ENCODE results near the gene RBBP8NL.

Gene RBBP8NL

GRCh38 chr20:62382306-62383198 is 44.8 kb downstream of the RBBP8NL start:
- peaks cover 35% of the 10 kb centered on the region for H3K79me2 ChIP-seq (ENCODE audit: low read length)
- 0 out of 2 replicates have a peak, but pooled peaks cover 3% of the 10 kb centered on the region for H3K4me1 ChIP-seq (ENCODE audit: low read length)
- DNase-seq, result peak; percentile 81
- no peaks in the 10 kb centered on the region for H3K27me3 ChIP-seq (replicated peaks; ENCODE audit: insufficient read depth, low read length)
- no peak overlapping the region for H3K9ac ChIP-seq (ENCODE audit: low read length)
- no peaks in the 10 kb centered on the region for H3K9me2 ChIP-seq (replicated peaks; ENCODE audit: insufficient read depth, low read length)
- H3K4me3 ChIP-seq (ENCODE audit: low read length), result no peak overlapping the region
- no peaks in the 10 kb centered on the region for H3K36me3 ChIP-seq (replicated peaks; ENCODE audit: insufficient read depth, low read length)
- peaks cover 9% of the 10 kb centered on the region; the same call in 1 of the 2 replicates for H3F3A ChIP-seq (ENCODE audit: insufficient read depth, low read length)
- TF ChIP-seq CTCF (IDR thresholded peaks at IDR 0.05; ENCODE audit: low read length) (peak; percentile 95), EZH2phosphoT487 (IDR thresholded peaks at IDR 0.05; ENCODE audit: low read length) (no peak)
- no peaks in the 10 kb centered on the region for H3K9me3 ChIP-seq (replicated peaks; ENCODE audit: insufficient read depth, low read length)
- no peak overlapping the region for H3K4me2 ChIP-seq (ENCODE audit: low read depth, low read length)
- H4K20me1 ChIP-seq (ENCODE audit: insufficient read depth, low read length), result no peaks in the 10 kb centered on the region
- H2AFZ ChIP-seq (ENCODE audit: low read length), result no peak overlapping the region
- H3K27ac ChIP-seq (ENCODE audit: low read length), result no peak overlapping the region

- no peaks in the 10 kb centered on the region for H3K27me3 ChIP-seq (replicated peaks; ENCODE audit: insufficient read depth, low read length)
- H3K9me3 ChIP-seq (replicated peaks; ENCODE audit: insufficient read depth, low read length), result no peaks in the 10 kb centered on the region
- H3F3A ChIP-seq (ENCODE audit: insufficient read depth, low read length), result peaks cover 6% of the 10 kb centered on the region; the same call in 1 of the 2 replicates
- no peak for DNase-seq
- H3K9me2 ChIP-seq (replicated peaks; ENCODE audit: insufficient read depth, low read length), result no peaks in the 10 kb centered on the region
- TF ChIP-seq EZH2 (optimal IDR thresholded peaks at IDR 0.05; ENCODE audit: low read depth, low read length) (no peak), EZH2phosphoT487 (IDR thresholded peaks at IDR 0.05; ENCODE audit: low read length) (no peak), CTCF (IDR thresholded peaks at IDR 0.05; ENCODE audit: low read length) (no peak)
- no peak overlapping the region for H3K9ac ChIP-seq (ENCODE audit: low read length)
- H3K27ac ChIP-seq (ENCODE audit: low read length), result no peak overlapping the region
- H3K4me2 ChIP-seq (ENCODE audit: low read depth, low read length), result no peak overlapping the region
- H3K36me3 ChIP-seq (replicated peaks; ENCODE audit: insufficient read depth, low read length), result no peaks in the 10 kb centered on the region
- H2AFZ ChIP-seq (ENCODE audit: low read length), result no peak overlapping the region
- no peak overlapping the region for H3K4me3 ChIP-seq (ENCODE audit: low read length)
- no peaks in the 10 kb centered on the region for H4K20me1 ChIP-seq (ENCODE audit: insufficient read depth, low read length)
- 0 out of 2 replicates have a peak, but pooled peaks cover 3% of the 10 kb centered on the region for H3K4me1 ChIP-seq (ENCODE audit: low read length)
- peaks cover 28% of the 10 kb centered on the region for H3K79me2 ChIP-seq (ENCODE audit: low read length)
These were observed 45.5 kb downstream of the RBBP8NL start for GRCh38 chr20:62381842-62382241.

GRCh38 chr20:62381202-62381797 is 46.0 kb downstream of the RBBP8NL start:
- no peak overlapping the region for H3K27ac ChIP-seq (ENCODE audit: low read length)
- no peaks in the 10 kb centered on the region for H3K9me2 ChIP-seq (replicated peaks; ENCODE audit: insufficient read depth, low read length)
- H3K36me3 ChIP-seq (replicated peaks; ENCODE audit: insufficient read depth, low read length), result no peaks in the 10 kb centered on the region
- no peak overlapping the region for H3K4me3 ChIP-seq (ENCODE audit: low read length)
- peaks cover 23% of the 10 kb centered on the region for H3K79me2 ChIP-seq (ENCODE audit: low read length)
- no peaks in the 10 kb centered on the region for H3K9me3 ChIP-seq (replicated peaks; ENCODE audit: insufficient read depth, low read length)
- H3K27me3 ChIP-seq (replicated peaks; ENCODE audit: insufficient read depth, low read length), result no peaks in the 10 kb centered on the region
- no peaks in the 10 kb centered on the region for H4K20me1 ChIP-seq (ENCODE audit: insufficient read depth, low read length)
- peaks cover 6% of the 10 kb centered on the region; the same call in 1 of the 2 replicates for H3F3A ChIP-seq (ENCODE audit: insufficient read depth, low read length)
- H3K4me1 ChIP-seq (ENCODE audit: low read length), result 0 out of 2 replicates have a peak, but pooled peaks cover 3% of the 10 kb centered on the region
- TF ChIP-seq EZH2phosphoT487 (IDR thresholded peaks at IDR 0.05; ENCODE audit: low read length), result no peak
- no peak for TF ChIP-seq EZH2 (optimal IDR thresholded peaks at IDR 0.05; ENCODE audit: low read depth, low read length)
- no peak for TF ChIP-seq CTCF (IDR thresholded peaks at IDR 0.05; ENCODE audit: low read length)
- no peak overlapping the region for H3K9ac ChIP-seq (ENCODE audit: low read length)
- no peak overlapping the region for H2AFZ ChIP-seq (ENCODE audit: low read length)
- H3K4me2 ChIP-seq (ENCODE audit: low read depth, low read length), result no peak overlapping the region
- no peak for DNase-seq
